ENCODE measurements around the gene TBCA.
"Not testable (repeated sequence)": the region's sequence is repeated elsewhere in the genome, so short reads cannot be mapped to it uniquely, and the experiment has no call there.

Gene TBCA

DNA sequence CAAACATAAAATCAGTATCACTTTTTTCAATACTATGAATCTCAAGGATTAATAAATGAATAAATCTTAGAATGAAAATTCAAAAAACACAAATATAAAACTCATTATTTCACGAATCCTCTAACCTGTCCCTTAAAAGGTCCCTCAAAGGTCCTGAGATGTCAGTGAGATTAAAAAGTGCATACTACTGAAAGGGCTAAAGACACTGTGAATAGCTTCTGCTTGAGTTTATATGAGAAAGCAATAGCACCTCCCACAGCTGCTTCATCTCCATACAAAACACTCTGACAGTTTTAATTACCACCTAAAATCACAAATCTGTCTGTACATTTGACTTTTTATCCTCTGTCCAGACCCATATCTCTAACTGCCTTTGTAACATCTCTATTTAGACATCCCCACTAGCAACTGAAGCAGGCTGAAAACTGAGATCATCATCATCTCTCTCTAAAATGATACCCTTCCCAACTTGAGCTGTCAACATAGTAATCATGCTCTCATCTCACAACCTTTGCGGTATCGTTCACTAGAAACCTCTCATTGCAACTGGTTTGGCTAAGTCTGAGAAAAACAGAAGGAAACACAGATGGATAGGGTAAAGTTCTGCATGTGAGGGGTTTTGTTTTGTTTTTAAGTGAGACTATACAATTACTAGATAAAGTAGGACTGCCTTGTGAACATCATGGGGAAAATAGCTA is 56.3 kb downstream of the TBCA start:
- in situ Hi-C loops (cut with MboI; ENCODE audit: low pct_unique_long_range_greater_than_20kb, low sequenced_read_pairs, unreplicated experiment), result no loop called here
- DNase-seq (ENCODE audit: low spot score), result no peak
- TF ChIP-seq, protein P1, sequence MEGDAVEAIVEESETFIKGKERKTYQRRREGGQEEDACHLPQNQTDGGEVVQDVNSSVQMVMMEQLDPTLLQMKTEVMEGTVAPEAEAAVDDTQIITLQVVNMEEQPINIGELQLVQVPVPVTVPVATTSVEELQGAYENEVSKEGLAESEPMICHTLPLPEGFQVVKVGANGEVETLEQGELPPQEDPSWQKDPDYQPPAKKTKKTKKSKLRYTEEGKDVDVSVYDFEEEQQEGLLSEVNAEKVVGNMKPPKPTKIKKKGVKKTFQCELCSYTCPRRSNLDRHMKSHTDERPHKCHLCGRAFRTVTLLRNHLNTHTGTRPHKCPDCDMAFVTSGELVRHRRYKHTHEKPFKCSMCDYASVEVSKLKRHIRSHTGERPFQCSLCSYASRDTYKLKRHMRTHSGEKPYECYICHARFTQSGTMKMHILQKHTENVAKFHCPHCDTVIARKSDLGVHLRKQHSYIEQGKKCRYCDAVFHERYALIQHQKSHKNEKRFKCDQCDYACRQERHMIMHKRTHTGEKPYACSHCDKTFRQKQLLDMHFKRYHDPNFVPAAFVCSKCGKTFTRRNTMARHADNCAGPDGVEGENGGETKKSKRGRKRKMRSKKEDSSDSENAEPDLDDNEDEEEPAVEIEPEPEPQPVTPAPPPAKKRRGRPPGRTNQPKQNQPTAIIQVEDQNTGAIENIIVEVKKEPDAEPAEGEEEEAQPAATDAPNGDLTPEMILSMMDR (IDR thresholded peaks at IDR 0.05; ENCODE audit: extremely low read depth, insufficient read depth, missing control alignments), result no peak

DNA sequence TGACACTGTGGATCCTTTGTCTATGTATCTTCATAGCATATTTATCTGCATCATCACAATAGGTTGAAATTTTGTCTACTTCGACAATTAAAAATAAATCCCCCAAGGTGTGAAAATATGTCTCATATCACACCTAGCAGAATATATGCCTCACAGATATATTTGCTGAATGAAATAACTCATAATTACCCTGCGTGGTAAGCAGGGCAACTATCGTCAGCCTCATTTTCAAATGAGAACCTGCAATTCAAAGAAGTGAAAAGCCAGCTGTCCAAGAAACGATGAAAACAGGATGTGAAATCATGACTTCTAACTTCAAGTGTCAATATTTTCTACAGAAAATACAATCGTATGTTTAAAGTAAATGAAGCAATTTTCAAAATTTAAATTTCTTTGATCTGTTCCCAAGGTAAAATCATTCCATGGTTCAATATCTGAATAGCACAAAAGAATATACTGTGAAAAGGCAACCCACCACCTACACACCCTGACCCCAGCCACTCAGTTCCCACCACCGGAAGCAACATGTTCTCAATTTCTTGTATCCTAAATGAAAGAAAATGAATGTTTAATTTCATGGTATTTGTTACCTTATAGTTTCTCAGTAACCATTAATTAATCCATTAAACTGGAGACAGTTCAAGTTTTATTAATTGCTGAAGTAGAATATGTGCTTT is 57.1 kb downstream of the TBCA start:
- in situ Hi-C loops (cut with MboI; ENCODE audit: low pct_unique_long_range_greater_than_20kb, low sequenced_read_pairs, unreplicated experiment), result no loop called here
- TF ChIP-seq, protein P1 (IDR thresholded peaks at IDR 0.05; ENCODE audit: extremely low read depth, insufficient read depth, missing control alignments), result no peak
- peak; percentile 43 for DNase-seq (ENCODE audit: low spot score)

DNA sequence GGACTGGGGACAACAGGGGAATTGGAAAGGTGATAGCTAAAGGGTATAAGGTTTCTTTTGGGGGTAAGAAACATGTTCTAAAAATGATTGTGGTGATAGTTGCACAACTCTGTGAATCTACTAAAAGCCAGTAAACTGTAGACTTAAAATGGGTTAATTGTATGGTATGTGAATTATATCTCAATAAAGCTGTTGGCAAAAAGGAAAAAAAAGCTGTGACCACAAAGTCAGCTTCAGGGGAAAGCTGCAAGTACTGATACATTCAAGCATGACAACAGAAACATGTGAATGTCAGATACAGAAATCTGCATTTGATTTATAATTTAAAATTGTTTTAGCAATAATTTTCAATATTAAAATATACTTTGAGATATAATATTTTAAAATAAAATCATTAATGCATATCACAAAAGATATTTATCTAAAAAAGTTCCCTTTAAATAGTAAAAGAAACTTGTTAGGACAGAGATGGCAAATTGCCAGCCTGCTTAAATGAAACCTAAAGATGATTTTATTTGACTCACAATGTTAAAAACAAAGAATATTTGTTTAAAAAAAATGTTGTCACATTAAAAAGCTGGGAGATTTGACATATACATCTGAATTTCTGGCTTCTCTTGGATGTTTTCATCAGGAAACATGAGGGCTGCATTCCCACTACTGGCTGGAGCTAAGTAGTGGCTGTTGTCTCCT is 66.0 kb downstream of the TBCA start:
- TF ChIP-seq, protein P1 (IDR thresholded peaks at IDR 0.05; ENCODE audit: extremely low read depth, insufficient read depth, missing control alignments), result no peak
- no peak for DNase-seq (ENCODE audit: low spot score)
- in situ Hi-C loops (cut with MboI; ENCODE audit: low pct_unique_long_range_greater_than_20kb, low sequenced_read_pairs, unreplicated experiment), result no loop called here

DNA sequence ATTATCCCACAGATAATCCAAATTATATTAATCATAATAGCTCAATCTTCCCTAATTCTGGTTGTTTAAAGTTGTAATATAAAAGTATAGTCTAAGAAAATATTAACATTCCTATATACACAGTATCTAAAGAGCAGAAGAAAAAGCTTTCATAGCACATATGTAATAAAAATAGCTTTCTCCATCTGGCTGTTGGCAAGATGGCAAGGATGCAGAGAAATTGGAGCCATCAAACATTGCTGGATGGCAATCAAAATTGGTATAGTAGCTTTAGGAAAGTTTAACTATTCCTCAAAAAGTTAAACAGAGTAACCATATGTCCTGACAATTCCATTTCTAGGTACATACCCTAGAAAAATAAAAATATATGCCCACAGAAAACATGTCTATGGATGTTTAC is 66.8 kb downstream of the TBCA start:
- in situ Hi-C loops (cut with MboI; ENCODE audit: low pct_unique_long_range_greater_than_20kb, low sequenced_read_pairs, unreplicated experiment), result no loop called here
- no peak for DNase-seq (ENCODE audit: low spot score)
- TF ChIP-seq, protein P1 (IDR thresholded peaks at IDR 0.05; ENCODE audit: extremely low read depth, insufficient read depth, missing control alignments), result no peak

DNA sequence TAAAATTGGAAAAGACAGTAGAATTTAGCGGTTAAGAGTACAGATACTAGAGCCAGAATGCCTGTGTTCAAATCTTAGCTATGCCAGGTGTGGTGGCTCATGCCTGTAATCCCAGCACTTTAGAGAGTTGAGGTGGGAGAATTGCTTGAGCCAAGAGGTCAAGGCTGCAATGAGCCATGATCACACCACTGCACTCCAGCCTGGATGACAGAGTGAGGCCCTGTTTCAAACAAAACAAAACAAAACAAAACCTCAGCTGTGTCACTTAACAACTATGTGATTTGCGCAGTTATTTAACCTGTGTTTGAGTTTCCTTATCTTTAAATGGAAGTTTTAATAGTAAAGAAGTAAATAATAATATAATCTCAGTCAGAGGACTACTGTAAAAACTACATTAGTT is 68.3 kb downstream of the TBCA start:
- in situ Hi-C loops (cut with MboI; ENCODE audit: low pct_unique_long_range_greater_than_20kb, low sequenced_read_pairs, unreplicated experiment), result no loop called here
- TF ChIP-seq, protein P1 (IDR thresholded peaks at IDR 0.05; ENCODE audit: extremely low read depth, insufficient read depth, missing control alignments), result no peak
- DNase-seq (ENCODE audit: low spot score), result no peak

DNA sequence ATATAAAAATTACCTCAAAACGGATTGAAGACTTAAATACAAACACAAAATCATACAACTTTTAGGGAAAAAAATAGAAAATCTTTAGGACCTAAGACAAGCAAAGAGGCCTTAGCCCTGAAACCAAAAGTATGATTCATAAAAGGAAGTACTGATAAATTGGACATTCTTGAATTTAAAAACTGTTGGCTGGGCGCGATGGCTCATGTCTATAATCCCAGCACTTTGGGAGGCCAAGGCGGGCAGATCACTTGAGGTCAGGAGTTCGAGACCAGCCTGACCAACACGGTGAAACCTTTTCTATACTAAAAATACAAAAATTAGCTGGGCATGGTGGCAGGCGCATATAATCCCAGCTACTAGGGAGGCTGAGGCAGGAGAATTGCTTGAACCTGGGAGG is 76.6 kb downstream of the TBCA start:
- DNase-seq (ENCODE audit: low spot score); in situ Hi-C loops (cut with MboI; ENCODE audit: low pct_unique_long_range_greater_than_20kb, low sequenced_read_pairs, unreplicated experiment): not testable (repeated sequence)

DNA sequence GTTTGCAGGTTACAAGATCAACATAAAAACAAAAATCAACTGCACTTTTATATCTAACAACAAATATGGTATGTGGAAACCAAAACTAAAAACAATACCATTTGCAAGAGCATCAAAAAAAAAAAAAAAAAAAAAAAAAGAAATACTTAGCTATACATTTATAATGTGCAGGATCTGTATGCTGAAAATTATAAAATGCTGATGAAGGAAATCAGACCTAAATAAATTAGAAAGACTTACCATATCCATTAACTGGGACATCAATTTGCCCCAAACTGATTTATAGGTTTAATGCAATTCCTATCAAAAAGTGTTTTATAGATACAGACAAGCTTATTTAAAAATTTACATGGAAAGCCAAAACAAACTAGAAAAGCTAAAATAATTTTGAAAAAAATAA is 77.2 kb downstream of the TBCA start:
- no peak for DNase-seq (ENCODE audit: low spot score)
- TF ChIP-seq, protein P1 (IDR thresholded peaks at IDR 0.05; ENCODE audit: extremely low read depth, insufficient read depth, missing control alignments), result no peak
- in situ Hi-C loops (cut with MboI; ENCODE audit: low pct_unique_long_range_greater_than_20kb, low sequenced_read_pairs, unreplicated experiment), result no loop called here

Data from GM13977 (cell line).